ENCODE results near the gene NHERF1. TPM values are rescaled to one million over a fixed set of nuclear protein-coding genes. Genes with fewer than 3 reads are reported as not detected.

Gene NHERF1
- total RNA-seq, 4 donors from 2014 or later, result 8.9 to 12.1 (median 11.0) TPM

DNA sequence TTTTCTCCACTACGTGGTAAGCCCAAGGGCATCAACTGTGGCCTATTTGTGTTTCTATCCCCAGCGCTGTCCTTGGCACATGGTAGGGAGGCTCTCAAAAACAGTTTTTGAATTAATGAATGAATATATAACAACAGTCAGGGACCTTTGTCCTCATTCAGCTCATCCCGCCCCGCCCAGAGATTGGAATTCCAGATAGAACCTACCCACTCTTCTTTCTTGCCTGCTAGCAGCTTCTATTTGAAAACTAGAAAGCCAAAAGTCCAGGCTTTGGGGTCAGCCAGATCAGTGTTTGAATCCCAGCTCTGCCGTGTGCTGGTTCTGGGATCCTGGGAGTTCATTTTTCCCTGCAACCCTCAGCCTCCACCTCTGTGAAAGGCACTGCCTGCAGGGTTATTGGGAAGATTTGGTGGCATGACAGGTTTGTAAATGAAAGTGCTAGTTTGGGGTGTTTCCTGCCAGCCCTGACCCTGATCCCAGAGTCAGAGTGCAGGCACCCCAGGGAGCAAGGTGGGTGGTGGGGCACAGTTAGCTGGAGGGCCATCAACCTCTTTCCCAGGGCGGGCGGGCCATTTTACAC lies 4.5 kb downstream of the NHERF1 start:
- Histone ChIP-seq H3K27ac (replicated peaks in 1 of 4) (no peak overlapping the region), H3K4me1 (peaks cover 26 to 53% (median 49%) of the 10 kb centered on the region in 4 donors), H3K9me3 (no peaks in the 10 kb centered on the region), H3K36me3 (no peaks in the 10 kb centered on the region), H3K4me3 (no peak overlapping the region), H3K27me3 (peaks cover 0 to 13% (median 0%) of the 10 kb centered on the region in 4 donors)
- TF ChIP-seq CTCF (IDR thresholded peaks at IDR 0.05), result no peak
- TF ChIP-seq EP300 (IDR thresholded peaks at IDR 0.05), result no peak
- no peak for TF ChIP-seq POLR2A (IDR thresholded peaks at IDR 0.05; ENCODE audit: low read depth)
- TF ChIP-seq POLR2AphosphoS5 (IDR thresholded peaks at IDR 0.05), result no peak
- DNase-seq (ENCODE audit: extremely low spot score), result no peak
- 95% methylated on average over 7 of the region's 7 CpGs for WGBS
- intact Hi-C loops (cut with DNase I), result no loop called here

DNA sequence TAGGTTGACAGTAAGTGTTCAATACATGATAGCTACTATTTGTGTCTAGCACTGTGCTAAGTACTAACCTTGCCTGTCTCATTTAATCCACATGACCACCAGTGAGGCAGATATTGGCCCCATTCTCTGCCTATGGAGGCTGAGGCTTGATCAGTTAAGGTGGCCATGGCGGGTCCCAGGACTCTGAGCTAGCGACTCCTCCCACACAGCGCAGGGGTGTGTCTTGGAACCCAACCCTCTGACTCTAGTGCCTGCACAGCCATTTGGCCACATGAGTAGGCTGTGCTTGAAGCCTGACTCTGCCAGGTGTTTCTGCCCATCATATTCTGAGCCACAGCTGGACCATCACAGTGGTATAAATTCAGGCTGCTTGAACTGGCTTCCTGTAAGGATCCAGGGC lies 6.4 kb downstream of the NHERF1 start:
- DNase-seq (ENCODE audit: extremely low spot score), result no peak
- Histone ChIP-seq H3K27ac (replicated peaks in 1 of 4) (no peak overlapping the region), H3K4me1 (peaks cover 44 to 57% (median 53%) of the 10 kb centered on the region in 4 donors), H3K27me3 (peaks cover 0 to 17% (median 0%) of the 10 kb centered on the region in 4 donors), H3K36me3 (no peaks in the 10 kb centered on the region), H3K4me3 (no peak overlapping the region), H3K9me3 (no peaks in the 10 kb centered on the region)
- 100% methylated on average over 3 of the region's 3 CpGs for WGBS
- TF ChIP-seq POLR2AphosphoS5 (IDR thresholded peaks at IDR 0.05), result no peak
- no peak for TF ChIP-seq EP300 (IDR thresholded peaks at IDR 0.05)
- no peak for TF ChIP-seq CTCF (IDR thresholded peaks at IDR 0.05)
- no peak for TF ChIP-seq POLR2A (IDR thresholded peaks at IDR 0.05; ENCODE audit: low read depth)
- intact Hi-C loops (cut with DNase I), result no loop called here

GRCh38 chr17:74755533-74755932 lies 7.1 kb downstream of the NHERF1 start:
- Histone ChIP-seq H3K4me3 (no peak overlapping the region), H3K36me3 (no peaks in the 10 kb centered on the region), H3K27ac (replicated peaks in 1 of 4) (no peak overlapping the region), H3K4me1 (peaks cover 49 to 57% (median 53%) of the 10 kb centered on the region in 4 donors), H3K9me3 (no peaks in the 10 kb centered on the region), H3K27me3 (peaks cover 0 to 17% (median 0%) of the 10 kb centered on the region in 4 donors)
- intact Hi-C loops (cut with DNase I), result no loop called here
- TF ChIP-seq POLR2AphosphoS5 (IDR thresholded peaks at IDR 0.05) (no peak), POLR2A (IDR thresholded peaks at IDR 0.05; ENCODE audit: low read depth) (no peak), EP300 (IDR thresholded peaks at IDR 0.05) (no peak), CTCF (IDR thresholded peaks at IDR 0.05) (no peak)
- DNase-seq (ENCODE audit: extremely low spot score), result no peak
- 88% methylated on average over 8 of the region's 8 CpGs for WGBS

DNA sequence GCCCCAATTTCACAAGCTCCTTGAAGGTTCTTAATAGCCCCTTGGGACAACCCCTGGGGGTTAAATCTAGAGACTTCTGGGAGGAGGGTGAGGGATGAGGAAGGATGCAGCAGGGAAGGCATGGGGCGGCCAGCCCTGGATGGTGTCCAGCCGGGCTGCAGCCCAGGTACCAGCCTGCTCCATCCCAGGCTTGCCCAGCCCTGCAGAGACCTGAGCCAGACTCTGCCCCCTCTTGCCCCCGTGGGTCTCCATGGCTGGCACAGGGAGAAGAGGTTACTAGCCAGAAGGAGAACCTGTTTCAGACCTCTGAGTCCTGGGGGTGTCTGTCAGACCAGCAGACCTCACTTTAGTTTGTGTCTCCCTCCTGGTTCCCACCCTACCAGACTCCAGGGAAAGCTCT lies 8.5 kb downstream of the NHERF1 start:
- no peaks in the 10 kb centered on the region for H3K36me3 ChIP-seq
- TF ChIP-seq POLR2A (IDR thresholded peaks at IDR 0.05; ENCODE audit: low read depth) (no peak), CTCF (IDR thresholded peaks at IDR 0.05) (no peak), EP300 (IDR thresholded peaks at IDR 0.05) (no peak), POLR2AphosphoS5 (IDR thresholded peaks at IDR 0.05) (no peak)
- H3K4me1 ChIP-seq, result peaks cover 45 to 56% (median 54%) of the 10 kb centered on the region in 4 donors
- 86% methylated on average over 3 of the region's 3 CpGs for WGBS
- no peak overlapping the region for H3K4me3 ChIP-seq
- no peak for DNase-seq (ENCODE audit: extremely low spot score)
- H3K27ac ChIP-seq (replicated peaks in 1 of 4), result no peak overlapping the region
- no peaks in the 10 kb centered on the region for H3K9me3 ChIP-seq
- peaks cover 0 to 17% (median 0%) of the 10 kb centered on the region in 4 donors for H3K27me3 ChIP-seq
- intact Hi-C loops (cut with DNase I), result no loop called here

DNA sequence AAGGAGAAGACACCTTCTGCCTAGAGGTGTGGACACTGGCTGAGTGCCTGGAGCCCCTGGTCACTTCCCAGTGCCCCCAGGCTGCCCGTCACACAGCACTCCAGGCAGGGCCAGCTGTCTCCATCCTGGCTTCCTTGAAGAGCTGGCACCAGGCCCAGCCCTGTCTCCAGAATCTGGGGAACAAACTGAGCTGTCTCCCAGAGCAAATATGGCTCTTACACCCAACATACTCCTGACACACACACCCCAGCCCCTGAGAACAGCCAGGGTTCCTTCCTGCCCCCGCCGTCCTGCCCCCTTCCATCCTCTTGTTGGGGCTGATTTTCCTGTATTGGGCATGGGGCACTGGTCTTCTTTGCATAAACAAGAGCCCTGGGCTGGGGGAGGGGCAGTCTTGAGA lies 9.1 kb downstream of the NHERF1 start:
- intact Hi-C loops (cut with DNase I), result no loop called here
- Histone ChIP-seq H3K4me1 (peaks cover 45 to 57% (median 51%) of the 10 kb centered on the region in 4 donors), H3K4me3 (no peak overlapping the region), H3K27me3 (peaks cover 0 to 17% (median 0%) of the 10 kb centered on the region in 4 donors), H3K9me3 (no peaks in the 10 kb centered on the region), H3K27ac (replicated peaks in 1 of 4) (no peak overlapping the region), H3K36me3 (peaks cover 0 to 4% (median 0%) of the 10 kb centered on the region in 4 donors)
- no peak for DNase-seq (ENCODE audit: extremely low spot score)
- 74% methylated on average over 2 of the region's 3 CpGs for WGBS
- TF ChIP-seq POLR2AphosphoS5 (IDR thresholded peaks at IDR 0.05), result no peak
- no peak for TF ChIP-seq CTCF (IDR thresholded peaks at IDR 0.05)
- TF ChIP-seq EP300 (IDR thresholded peaks at IDR 0.05), result no peak
- TF ChIP-seq POLR2A (IDR thresholded peaks at IDR 0.05; ENCODE audit: low read depth), result no peak
